GM08714 (cell line): ENCODE data around the gene SMCP.

ENCODE experiments used
- H3K4me3 ChIP-seq: fragments of 200-500 bp; sonication (Bioruptor generic); 2 replicates; pipeline ENCODE4 v1.5.1; 2014; ENCODE audit warnings: mild to moderate bottlenecking, low read length, inconsistent platforms
- ZNF274 ChIP-seq: IDR thresholded peaks from 2 replicates; pipeline ENCODE4 v1.6.1; 2012; ENCODE audit warnings: mild to moderate bottlenecking, low read depth, low read length

The SMCP gene

DNA sequence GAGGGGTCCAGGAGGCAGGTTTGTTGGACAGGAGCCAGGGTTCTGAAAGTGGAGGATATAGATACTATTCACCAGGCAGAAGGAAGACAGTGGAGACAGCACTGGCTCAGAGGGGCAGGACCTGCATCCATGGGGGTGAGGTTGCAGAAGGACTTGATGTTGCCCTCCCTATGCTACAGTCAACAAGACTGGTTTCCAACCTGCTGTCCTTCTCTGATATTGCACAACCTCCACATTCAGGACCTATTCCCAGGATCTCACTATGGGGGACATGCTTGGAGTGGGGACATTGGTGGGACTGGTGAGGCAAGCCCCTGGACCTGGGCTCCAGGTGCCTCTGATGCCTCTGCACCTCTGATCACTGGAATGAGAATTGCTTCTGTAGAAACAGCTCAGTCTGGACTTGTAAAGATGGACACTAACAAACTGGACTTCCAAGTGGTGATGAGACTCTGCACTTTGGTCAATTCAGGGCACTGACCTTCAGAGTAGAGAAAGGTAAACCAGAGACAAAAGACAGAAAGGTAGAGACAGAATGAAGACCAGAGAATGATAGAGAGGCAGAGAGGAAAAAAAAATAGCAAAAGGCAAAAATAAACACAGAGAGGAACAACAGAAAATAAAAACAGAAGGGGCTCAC lies 1.6 kb downstream of the SMCP start:
- no peak overlapping the region for H3K4me3 ChIP-seq
- TF ChIP-seq ZNF274 = no peak

DNA sequence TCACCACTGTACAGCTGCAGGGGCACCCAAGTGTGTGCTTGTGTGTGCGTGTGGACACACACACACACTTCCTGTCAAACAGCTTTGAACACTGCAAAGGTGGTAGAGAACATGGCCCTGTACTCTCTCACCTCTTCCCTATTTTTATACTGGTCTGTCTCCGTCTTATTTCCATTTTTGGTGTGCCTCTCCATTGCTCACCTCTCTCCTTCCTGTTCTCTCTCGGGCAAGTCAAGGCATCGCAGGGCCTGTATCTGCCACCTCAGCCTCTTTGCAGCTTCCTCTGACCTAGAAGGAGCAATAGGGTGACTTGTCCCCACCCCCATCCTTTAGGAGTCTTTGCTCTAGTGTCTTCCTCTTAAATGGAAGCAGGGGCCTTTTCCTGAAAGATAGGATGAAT lies 2.2 kb downstream of the SMCP start:
- TF ChIP-seq ZNF274 = no peak
- no peak overlapping the region for H3K4me3 ChIP-seq

DNA sequence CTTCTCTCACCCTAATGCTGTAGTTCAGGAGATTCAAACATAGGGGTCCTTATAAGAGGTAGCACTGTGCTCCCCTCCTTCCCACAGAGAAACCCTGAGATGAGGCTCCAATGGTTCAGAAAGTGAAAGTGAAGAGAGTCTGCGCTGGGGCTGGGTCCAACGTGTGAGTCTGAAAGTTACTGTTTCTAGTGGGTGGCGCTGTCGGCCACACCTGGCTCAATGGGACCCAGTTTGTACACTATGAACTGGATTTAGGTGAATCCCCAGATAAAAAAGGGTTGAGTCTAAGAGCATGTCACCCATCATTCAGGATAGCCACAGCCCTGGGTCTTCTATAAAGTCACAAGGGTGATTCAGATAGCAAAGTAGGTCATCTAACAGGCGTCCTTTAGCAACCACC lies 2.8 kb downstream of the SMCP start:
- no peak overlapping the region for H3K4me3 ChIP-seq
- TF ChIP-seq ZNF274 = no peak

DNA sequence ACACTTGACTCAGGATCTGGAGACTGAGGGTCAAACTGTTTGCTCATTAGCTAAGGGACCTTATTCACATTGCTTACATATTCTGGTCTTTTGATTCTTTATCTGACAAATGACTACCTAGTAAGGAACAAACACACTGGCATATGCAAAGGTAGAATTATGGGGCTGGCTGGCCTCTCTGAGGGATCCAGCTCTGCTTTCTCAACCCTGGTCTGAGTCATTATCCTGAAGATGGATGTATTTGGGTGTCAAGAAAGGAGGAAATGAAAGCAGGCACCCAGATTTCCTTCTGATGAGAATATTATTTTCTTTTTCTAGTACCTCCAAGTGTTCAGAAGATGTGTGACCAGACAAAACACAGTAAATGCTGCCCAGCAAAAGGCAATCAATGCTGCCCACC lies 6.0 kb downstream of the SMCP start:
- TF ChIP-seq ZNF274 = no peak
- no peak overlapping the region for H3K4me3 ChIP-seq

DNA sequence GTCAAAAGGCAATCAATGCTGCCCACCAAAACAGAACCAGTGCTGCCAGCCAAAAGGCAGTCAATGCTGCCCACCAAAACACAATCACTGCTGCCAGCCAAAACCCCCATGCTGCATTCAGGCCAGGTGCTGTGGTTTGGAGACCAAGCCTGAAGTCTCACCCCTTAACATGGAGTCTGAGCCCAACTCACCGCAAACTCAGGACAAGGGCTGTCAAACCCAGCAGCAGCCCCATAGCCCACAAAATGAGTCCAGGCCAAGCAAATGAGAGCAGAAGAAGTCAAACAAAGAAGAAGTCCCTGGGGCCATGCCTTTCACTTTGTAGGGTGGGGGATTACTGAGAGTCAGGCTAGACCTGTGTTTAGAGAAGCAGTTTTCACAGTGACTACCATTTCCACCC lies 6.4 kb downstream of the SMCP start:
- H3K4me3 ChIP-seq = no peak overlapping the region
- TF ChIP-seq ZNF274 = no peak

DNA sequence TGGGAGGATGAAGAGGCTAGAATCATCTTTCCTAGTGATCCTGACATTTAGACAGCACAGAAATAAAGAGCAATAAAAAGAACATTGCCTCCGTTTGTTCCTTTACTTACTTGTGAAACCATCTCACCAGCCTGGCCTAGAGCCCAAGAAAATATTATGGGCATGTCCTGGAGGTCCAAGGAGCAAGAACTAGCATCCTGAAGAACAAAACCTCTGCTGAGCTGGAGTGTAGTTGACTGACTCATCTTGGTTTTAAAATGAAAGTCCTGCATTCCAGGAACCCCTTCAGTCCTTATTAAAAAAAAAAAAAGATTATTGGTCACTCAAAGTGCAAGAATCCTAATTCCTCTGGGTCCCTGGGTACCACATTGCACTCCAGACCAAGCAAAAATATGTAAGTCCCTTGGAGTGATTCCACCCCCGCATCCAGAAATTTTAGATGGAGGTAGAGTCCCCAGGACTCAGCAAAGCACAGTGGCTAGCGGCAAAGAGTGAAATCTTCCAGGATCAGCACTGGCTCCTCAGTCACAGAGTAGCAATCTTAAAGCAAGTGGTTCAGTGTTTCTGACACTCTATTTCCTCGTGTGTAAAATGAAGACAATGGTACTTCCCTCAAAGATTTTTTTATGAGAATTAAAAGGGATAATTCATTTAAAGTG lies 7.0 kb downstream of the SMCP start:
- no peak overlapping the region for H3K4me3 ChIP-seq
- no peak for TF ChIP-seq ZNF274

DNA sequence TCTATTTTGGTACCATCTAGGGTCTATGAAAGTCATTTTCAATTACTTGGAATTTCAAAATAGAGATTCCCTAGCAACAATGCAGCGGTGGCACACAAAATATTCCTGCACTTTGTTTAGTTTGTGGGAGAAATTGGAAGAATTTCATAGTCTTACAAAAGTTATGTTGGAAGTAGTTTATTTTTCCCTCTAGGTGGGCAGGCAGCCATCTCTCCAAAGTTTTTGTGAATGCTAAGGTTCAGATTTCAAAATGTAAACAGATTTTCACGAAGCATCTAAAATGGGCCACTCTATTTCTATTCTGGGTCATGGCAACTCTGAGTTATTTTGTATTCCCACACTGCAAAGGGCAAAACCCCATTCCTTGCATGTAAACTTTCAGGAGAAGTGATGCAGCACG lies 8.0 kb downstream of the SMCP start:
- TF ChIP-seq ZNF274 = no peak
- H3K4me3 ChIP-seq = no peak overlapping the region

DNA sequence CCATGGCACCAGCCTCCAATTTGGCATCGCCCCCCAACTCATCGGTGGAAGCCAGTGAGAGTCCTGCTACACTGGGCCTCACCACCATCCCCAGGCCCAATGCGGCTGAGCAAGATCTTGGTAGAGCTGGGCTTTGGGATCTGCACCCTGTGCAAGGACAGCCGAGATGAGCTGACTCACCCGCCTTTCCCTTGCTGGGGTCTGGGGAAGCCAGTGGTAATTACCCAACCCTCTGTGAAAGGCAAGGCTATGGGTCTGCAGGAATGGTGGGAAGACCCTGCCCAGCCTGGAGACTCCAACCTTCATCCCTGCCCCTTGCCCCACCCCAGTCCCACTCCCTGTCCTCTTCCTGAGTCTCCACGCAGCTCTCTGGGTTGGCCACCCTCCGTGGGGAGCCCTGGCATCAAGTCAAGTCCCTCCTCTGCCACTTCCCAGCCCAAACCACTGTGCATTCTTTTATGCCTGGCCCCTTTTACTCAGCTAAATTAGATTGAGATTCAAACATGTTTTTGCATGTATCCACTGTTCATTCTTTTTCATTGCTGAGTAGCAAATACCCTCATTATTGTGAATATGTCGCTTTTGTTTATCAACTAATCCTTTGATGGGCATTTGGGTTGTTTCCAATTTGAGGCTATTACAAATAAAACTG lies 8.8 kb downstream of the SMCP start:
- TF ChIP-seq ZNF274 = no peak
- H3K4me3 ChIP-seq = no peak overlapping the region

DNA sequence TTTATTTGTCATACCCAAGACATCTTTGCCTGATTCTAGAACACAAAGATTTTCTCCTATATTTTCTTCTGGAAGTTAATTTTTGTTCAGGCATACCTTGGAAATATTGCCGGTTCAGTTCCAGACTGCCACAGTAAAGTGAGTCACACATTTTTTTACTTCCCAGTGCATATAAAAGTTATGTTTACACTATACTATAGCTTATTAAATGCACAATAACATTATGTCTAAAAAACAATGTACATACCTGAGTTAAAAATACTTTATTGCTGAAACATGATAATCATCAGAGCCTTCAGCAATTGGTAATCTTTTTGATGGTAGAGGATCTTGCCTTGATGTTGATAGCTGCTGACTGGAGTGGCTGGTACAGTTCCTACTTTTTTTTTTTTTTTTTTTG lies 10.0 kb downstream of the SMCP start:
- no peak for TF ChIP-seq ZNF274
- H3K4me3 ChIP-seq = no peak overlapping the region

DNA sequence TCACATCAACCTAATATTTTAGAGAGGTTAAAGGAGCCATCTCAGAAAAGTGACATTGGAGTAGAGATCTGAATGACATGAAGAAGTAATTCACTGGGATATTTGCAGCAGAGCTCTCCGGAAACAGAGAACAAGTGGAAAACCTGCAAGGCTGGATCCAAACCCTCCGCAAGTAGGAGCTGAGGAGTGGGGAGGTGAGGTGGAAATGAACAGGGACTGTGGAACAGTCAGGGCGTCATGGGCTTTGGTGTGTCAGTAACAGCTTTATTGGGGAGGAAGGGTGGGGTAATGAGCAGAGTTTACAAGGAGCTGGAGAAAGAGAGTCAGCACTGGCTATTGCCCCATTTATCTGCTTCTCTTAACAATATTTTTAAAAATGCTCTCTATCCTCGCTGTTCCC lies 20.9 kb downstream of the SMCP start:
- TF ChIP-seq ZNF274 = no peak
- no peak overlapping the region for H3K4me3 ChIP-seq

DNA sequence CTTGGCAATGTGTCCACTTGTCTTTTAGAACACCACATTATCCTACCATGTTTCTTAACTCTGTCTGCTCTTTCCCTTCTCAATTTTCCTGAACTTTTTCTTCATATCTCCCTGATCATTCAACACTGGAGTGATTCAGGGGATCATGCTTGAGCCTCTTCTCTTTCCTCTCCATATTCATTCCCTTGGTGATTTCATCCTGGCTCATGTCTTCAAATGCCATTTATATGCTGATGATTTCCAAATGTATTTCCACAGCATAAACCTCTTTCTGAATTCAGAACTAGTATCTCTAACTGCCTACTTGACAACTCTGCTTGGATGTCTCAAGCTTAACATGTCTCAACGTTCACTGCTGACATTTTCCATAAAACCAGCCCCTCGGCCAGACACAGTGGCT lies 21.8 kb downstream of the SMCP start:
- H3K4me3 ChIP-seq = no peak overlapping the region
- no peak for TF ChIP-seq ZNF274

DNA sequence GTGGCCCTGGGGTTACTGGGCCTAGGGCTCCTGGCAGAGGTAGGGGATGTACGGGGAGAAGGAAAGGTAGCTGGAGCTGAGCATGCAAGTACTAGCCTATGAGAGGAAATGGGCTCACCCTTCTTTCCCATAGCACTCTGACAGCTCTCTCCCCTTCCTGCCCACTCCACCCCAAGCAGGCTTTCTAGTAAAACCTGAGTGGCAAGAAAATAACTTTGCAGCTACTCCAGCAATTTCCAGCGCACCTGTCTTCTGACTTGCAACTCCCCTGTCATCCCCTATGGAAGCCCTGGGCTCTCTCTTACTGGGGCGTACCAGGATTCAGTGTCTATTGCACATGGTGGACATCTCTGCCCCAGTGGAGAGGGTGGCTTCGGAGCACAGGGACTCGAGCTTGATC lies 23.5 kb downstream of the SMCP start:
- H3K4me3 ChIP-seq = no peak overlapping the region
- TF ChIP-seq ZNF274 = no peak

DNA sequence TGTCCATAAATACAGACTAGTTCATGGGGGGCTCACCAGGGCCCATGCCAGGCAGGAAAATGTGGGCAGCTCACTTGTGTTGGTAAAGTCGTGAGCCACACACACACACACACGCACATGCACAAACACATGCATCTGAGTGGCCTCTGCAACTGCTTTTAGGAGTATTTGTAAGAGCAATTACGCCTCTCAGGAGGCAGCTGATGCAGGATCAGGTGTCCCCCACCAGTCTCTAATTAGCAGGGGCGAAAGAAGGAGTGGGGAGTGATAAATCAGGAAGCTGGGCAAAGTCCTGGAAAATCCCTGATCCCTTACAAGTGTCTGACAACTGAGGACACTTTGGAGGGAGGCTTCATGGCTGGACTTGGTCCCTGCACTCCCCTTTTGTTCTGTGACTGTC lies 24.5 kb downstream of the SMCP start:
- no peak for TF ChIP-seq ZNF274
- no peak overlapping the region for H3K4me3 ChIP-seq

DNA sequence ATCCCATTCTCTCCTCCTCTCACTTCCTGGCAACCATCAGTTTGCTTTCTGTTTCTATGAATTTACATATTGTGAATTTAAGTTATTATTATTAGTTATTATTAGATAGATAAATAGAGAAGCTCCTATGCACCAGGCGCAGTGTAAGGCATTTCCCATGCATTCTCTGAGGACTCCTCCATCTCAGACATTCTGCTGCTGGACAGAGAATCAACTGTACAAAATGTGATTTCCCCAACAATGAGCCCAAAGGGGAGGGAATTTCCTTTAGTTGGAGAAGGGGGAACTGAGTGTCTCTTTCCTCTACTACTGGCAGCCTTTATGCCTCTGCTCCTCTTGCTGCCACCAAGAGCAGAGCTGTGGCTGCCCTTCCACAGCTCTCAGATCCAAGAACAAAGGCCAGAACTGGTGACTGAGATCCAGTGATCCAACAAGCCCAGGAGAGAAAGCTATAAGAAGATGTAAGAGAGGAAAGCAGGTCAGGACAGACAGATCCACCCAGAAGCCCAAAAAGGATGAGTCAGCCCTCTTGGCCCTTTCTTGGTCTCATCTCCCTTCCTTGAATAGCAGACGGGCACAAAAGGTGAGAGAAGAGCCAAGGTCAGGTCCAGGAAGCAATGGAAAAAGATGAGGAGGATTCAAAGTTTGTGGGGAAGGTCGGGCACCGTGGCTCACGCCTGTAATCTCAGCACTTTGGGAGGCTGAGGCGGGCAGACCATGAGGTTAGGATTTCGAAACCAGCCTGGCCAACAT lies 26.7 kb downstream of the SMCP start:
- TF ChIP-seq ZNF274 = no peak
- no peak overlapping the region for H3K4me3 ChIP-seq
